Loucy (cell line): ENCODE results near the gene MKLN1.

ENCODE experiments used
- H2AFZ ChIP-seq: fragments of 200-600 bp; sonication (generic); 2 replicates; pipeline ENCODE4 v1.6.0; 2016; ENCODE audit warnings: antibody characterized with exemption, mild to moderate bottlenecking, low read length, moderate library complexity
- H3F3A ChIP-seq: fragments of 200-600 bp; 2 replicates; pipeline ENCODE4 v1.6.0; 2016; ENCODE audit warnings: antibody characterized with exemption, low read depth, mild to moderate bottlenecking
- H3K27me3 ChIP-seq: fragments of 200-600 bp; sonication (generic); 2 replicates; pipeline ENCODE4 v1.6.1; 2014; ENCODE audit warnings: low read length, mild to moderate bottlenecking; ENCODE audit not compliant: insufficient read depth, poor library complexity, severe bottlenecking
- H3K36me3 ChIP-seq: fragments of 200-600 bp; sonication (generic); 2 replicates; pipeline ENCODE4 v1.6.1; 2016; ENCODE audit warnings: low read length; ENCODE audit not compliant: insufficient read depth
- H3K4me1 ChIP-seq: fragments of 200-600 bp; sonication (generic); 2 replicates; pipeline ENCODE4 v1.5.1; 2014; ENCODE audit warnings: low read length, mild to moderate bottlenecking; ENCODE audit not compliant: insufficient read depth, poor library complexity, severe bottlenecking
- H3K4me2 ChIP-seq: fragments of 200-600 bp; sonication (generic); 2 replicates; pipeline ENCODE4 v1.6.0; 2014; ENCODE audit warnings: antibody characterized with exemption, low read length, low read depth, mild to moderate bottlenecking; ENCODE audit not compliant: poor library complexity, severe bottlenecking
- H3K4me3 ChIP-seq: fragments of 200-600 bp; sonication (generic); 2 replicates; pipeline ENCODE4 v1.5.1; 2014; ENCODE audit warnings: low read length, mild to moderate bottlenecking, mixed read lengths; ENCODE audit not compliant: poor library complexity, severe bottlenecking
- H3K79me2 ChIP-seq: fragments of 200-600 bp; sonication (generic); 2 replicates; pipeline ENCODE4 v1.6.1; 2014; ENCODE audit warnings: low read length; ENCODE audit not compliant: insufficient read depth
- H3K9ac ChIP-seq: fragments of 200-600 bp; sonication (generic); 2 replicates; pipeline ENCODE4 v1.6.0; 2014; ENCODE audit warnings: mild to moderate bottlenecking, low read depth, low read length, moderate library complexity; ENCODE audit not compliant: poor library complexity, severe bottlenecking
- H3K9me2 ChIP-seq: fragments of 200-600 bp; sonication (generic); replicated peaks from 2 replicates; pipeline ENCODE4 v1.6.1; 2016; ENCODE audit warnings: low read depth, low read length, mixed read lengths
- H3K9me3 ChIP-seq: fragments of 200-600 bp; sonication (generic); 2 replicates; pipeline ENCODE4 v1.6.1; 2014; ENCODE audit warnings: mild to moderate bottlenecking, antibody characterized with exemption, low read length, low read depth; ENCODE audit not compliant: insufficient read depth
- H4K20me1 ChIP-seq: fragments of 200-600 bp; sonication (generic); 2 replicates; pipeline ENCODE4 v1.6.0; 2014; ENCODE audit warnings: antibody characterized with exemption, low read length, mild to moderate bottlenecking; ENCODE audit not compliant: insufficient read depth, poor library complexity, severe bottlenecking
- CTCF ChIP-seq: fragments of 200-600 bp; sonication (generic); conservative IDR thresholded peaks from 2 replicates; pipeline ENCODE4 v1.5.1; 2014; ENCODE audit warnings: mild to moderate bottlenecking, antibody characterized with exemption, low read length
- EZH2phosphoT487 ChIP-seq: fragments of 200-600 bp; IDR thresholded peaks from 2 replicates; pipeline ENCODE4 v1.6.1; 2018; ENCODE audit warnings: antibody characterized with exemption, mild to moderate bottlenecking, moderate library complexity, borderline replicate concordance

Gene MKLN1

GRCh38 chr7:131493081-131493480 is 165.4 kb downstream of the MKLN1 start:
- H4K20me1 ChIP-seq: no peaks in the 10 kb centered on the region
- no peak overlapping the region for H3K4me2 ChIP-seq
- H3K79me2 ChIP-seq: no peaks in the 10 kb centered on the region
- H2AFZ ChIP-seq: no peak overlapping the region
- H3K4me3 ChIP-seq: no peak overlapping the region
- TF ChIP-seq CTCF (no peak), EZH2phosphoT487 (no peak)
- H3K4me1 ChIP-seq: no peaks in the 10 kb centered on the region
- no peaks in the 10 kb centered on the region for H3K9me2 ChIP-seq
- no peak overlapping the region for H3K9ac ChIP-seq
- peaks cover 3% of the 10 kb centered on the region; the same call in 1 of the 2 replicates for H3K36me3 ChIP-seq
- H3K27me3 ChIP-seq: no peaks in the 10 kb centered on the region
- no peaks in the 10 kb centered on the region for H3K9me3 ChIP-seq
- H3F3A ChIP-seq: no peaks in the 10 kb centered on the region

GRCh38 chr7:131493581-131493980 is 165.9 kb downstream of the MKLN1 start:
- no peaks in the 10 kb centered on the region for H3K79me2 ChIP-seq
- H3K36me3 ChIP-seq: peaks cover 3% of the 10 kb centered on the region; the same call in 1 of the 2 replicates
- H3K9me3 ChIP-seq: no peaks in the 10 kb centered on the region
- H3K4me1 ChIP-seq: no peaks in the 10 kb centered on the region
- H2AFZ ChIP-seq: no peak overlapping the region
- no peaks in the 10 kb centered on the region for H3F3A ChIP-seq
- H3K9ac ChIP-seq: no peak overlapping the region
- no peaks in the 10 kb centered on the region for H3K9me2 ChIP-seq
- H3K4me3 ChIP-seq: no peak overlapping the region
- H4K20me1 ChIP-seq: no peaks in the 10 kb centered on the region
- H3K4me2 ChIP-seq: no peak overlapping the region
- TF ChIP-seq CTCF (no peak), EZH2phosphoT487 (no peak)
- H3K27me3 ChIP-seq: no peaks in the 10 kb centered on the region

- H3K36me3 ChIP-seq: peaks cover 3% of the 10 kb centered on the region; the same call in 1 of the 2 replicates
- H2AFZ ChIP-seq: no peak overlapping the region
- H3K4me1 ChIP-seq: no peaks in the 10 kb centered on the region
- no peaks in the 10 kb centered on the region for H3K9me3 ChIP-seq
- no peaks in the 10 kb centered on the region for H3K79me2 ChIP-seq
- no peaks in the 10 kb centered on the region for H4K20me1 ChIP-seq
- H3K4me2 ChIP-seq: no peak overlapping the region
- H3K27me3 ChIP-seq: no peaks in the 10 kb centered on the region
- H3K4me3 ChIP-seq: no peak overlapping the region
- H3F3A ChIP-seq: no peaks in the 10 kb centered on the region
- H3K9me2 ChIP-seq: no peaks in the 10 kb centered on the region
- no peak for TF ChIP-seq CTCF
- no peak for TF ChIP-seq EZH2phosphoT487
- no peak overlapping the region for H3K9ac ChIP-seq
Measured at GRCh38 chr7:131494182-131494581, 166.5 kb downstream of the MKLN1 start.
